Transverse colon (tissue), 4 donors: ENCODE results near the gene MAP1LC3B. TPM values are rescaled to one million over a fixed set of nuclear protein-coding genes. Genes with fewer than 3 reads are reported as not detected.
"Not testable (repeated sequence)": the region's sequence is repeated elsewhere in the genome, so short reads cannot be mapped to it uniquely, and the experiment has no call there.

Source experiments
- DNase-seq: peaks from one replicate; pipeline ENCODE4 v3.0.0-alpha.2; 2019
- H3K27ac ChIP-seq, 4 donors: fragments of 200-600 bp; sonication (generic); 2 replicates each; pipeline ENCODE4 v1.5.1; 2016 to 2018; ENCODE audit warnings: inconsistent platforms in 4 of 4
- H3K27me3 ChIP-seq: fragments of 200-600 bp; sonication (generic); 2 replicates; pipeline ENCODE4 v1.5.1; 2017; ENCODE audit warnings: inconsistent platforms
- H3K36me3 ChIP-seq, 4 donors: fragments of 200-600 bp; sonication (generic); 2 replicates each; pipeline ENCODE4 v1.5.1; 2017 to 2019; ENCODE audit warnings: inconsistent platforms in 4 of 4
- H3K4me1 ChIP-seq, 4 donors: fragments of 200-600 bp; sonication (generic); 2 replicates each; pipeline ENCODE4 v1.5.1; 2017 to 2020; ENCODE audit warnings: inconsistent platforms in 4 of 4
- H3K4me3 ChIP-seq, 4 donors: fragments of 200-600 bp; sonication (generic); 1 replicate in 1 of 4; 2 replicates in 3 of 4; pipeline versions ENCODE4 v1.5.1 to v1.6.1; 2017 to 2019; ENCODE audit warnings: inconsistent platforms in 4 of 4
- H3K9me3 ChIP-seq, 2 donors: fragments of 200-600 bp; sonication (generic); 2 replicates each; pipeline ENCODE4 v1.5.1; 2017 to 2019; ENCODE audit warnings: inconsistent platforms in 2 of 2
- CTCF ChIP-seq, 5 experiments: fragments of 200-600 bp in 3 of 5; fragments of 450-650 bp in 2 of 5; sonication (generic) in 3 of 5; IDR thresholded peaks; 1 replicate in 2 of 5; 2 replicates in 3 of 5; pipeline ENCODE4 v1.5.1; 2016 to 2017; ENCODE audit warnings: antibody characterized with exemption in 5 of 5, inconsistent platforms in 3 of 5, mild to moderate bottlenecking in 2 of 5, moderate library complexity in 1 of 5
- EP300 ChIP-seq: sonication (generic); formaldehyde crosslinking; IDR thresholded peaks from one replicate; pipeline ENCODE4 v1.6.1; 2017; ENCODE audit warnings: antibody characterized with exemption, low read depth
- POLR2A ChIP-seq: fragments of 450-650 bp; IDR thresholded peaks from one replicate; pipeline ENCODE4 v1.6.1; 2016; ENCODE audit warnings: antibody characterized with exemption, mild to moderate bottlenecking, moderate library complexity
- POLR2AphosphoS5 ChIP-seq, 3 donors: sonication (generic); formaldehyde crosslinking; IDR thresholded peaks; one replicate each; pipeline ENCODE4 v1.6.1; 2016; ENCODE audit warnings: antibody characterized with exemption in 3 of 3
- WGBS, 2 donors: methylation state at CpG; one replicate each; pipeline ENCODE4 v1.1.5; 2018; ENCODE audit warnings: low coverage in 1 of 2; 5-methylcytosine and 5-hydroxymethylcytosine counted together
- in situ Hi-C, 4 donors: fragments of 200-750 bp; cut with MboI; loops; one replicate each; pipeline versions ENCODE4 v1.15.0 to v1.15.1; 2017; ENCODE audit warnings: low sequenced_read_pairs in 3 of 4, low pct_ligation_motif_present in 1 of 4, low pct_unique_long_range_greater_than_20kb in 1 of 4
- intact Hi-C: fragments of 100-400 bp; cut with DNase I; formaldehyde crosslinking; loops from one replicate; pipeline ENCODE4 v1.15.1; 2023; ENCODE audit warnings: low total_unique reads
- total RNA-seq, 4 donors: library from RNA; depleted of rRNA; stranded (reverse); fragments of >200 nt; gene quantifications; one replicate each; pipeline ENCODE4 v1.1.0, GENCODE V29; 2016

MAP1LC3B gene
- total RNA-seq, 4 donors from 2014 or later = 15.7 to 69.5 (median 39.9) TPM

- TF ChIP-seq EP300 (no peak), POLR2AphosphoS5 (IDR thresholded peaks at IDR 0.05) (no peak), CTCF (IDR thresholded peaks at IDR 0.05) (no peak)
- no peaks in the 10 kb centered on the region for H3K9me3 ChIP-seq
- no peak for DNase-seq
- H3K36me3 ChIP-seq = no peaks in the 10 kb centered on the region
- WGBS, 2 donors = 80 to 92% methylated on average over 5 to 6 of the region's 6 CpGs
- H3K4me1 ChIP-seq = peaks cover 30 to 78% (median 46%) of the 10 kb centered on the region in 4 donors
- intact Hi-C loops = loop anchor here (10.0 kb wide), 1 partner anchor 52 kb away; no protein-coding TSS in a partner anchor
- H3K27ac ChIP-seq = no peak overlapping the region
- no peaks in the 10 kb centered on the region for H3K27me3 ChIP-seq
- in situ Hi-C loops = loop anchor here in 1 of 4 donors (5.0 kb wide), 1 partner anchor 54 kb away; no protein-coding TSS in a partner anchor
- no peak overlapping the region for H3K4me3 ChIP-seq
These were observed 15.5 kb upstream of the MAP1LC3B start for GRCh38 chr16:87376660-87377059.

- not testable (repeated sequence) for H3K36me3 ChIP-seq, H3K27me3 ChIP-seq, H3K4me3 ChIP-seq, H3K9me3 ChIP-seq
- WGBS, 2 donors = 55% methylated on average over 3 of the region's 3 CpGs; no CpG with 5 or more reads in 1 of the 2 donors
- intact Hi-C loops (loop anchor here (10.0 kb wide), 1 partner anchor 55 kb away; no protein-coding TSS in a partner anchor), in situ Hi-C loops (loop anchor here in 1 of 4 donors (5.0 kb wide), 1 partner anchor 57 kb away; no protein-coding TSS in a partner anchor)
- peaks cover 33 to 79% (median 54%) of the 10 kb centered on the region in 4 donors for H3K4me1 ChIP-seq
- peak; percentile 74 for DNase-seq
- peak; percentile 55 for TF ChIP-seq POLR2A
- peak in 2 of 3 donors; percentile 65 to 67 for TF ChIP-seq POLR2AphosphoS5 (IDR thresholded peaks at IDR 0.05)
- TF ChIP-seq EP300 = peak; percentile 67
- peak overlapping the region; percentile 94 to 98 (median 96) for H3K27ac ChIP-seq
These were observed 12.8 kb upstream of the MAP1LC3B start for GRCh38 chr16:87379312-87379752.

GRCh38 chr16:87380403-87380802 is 11.7 kb upstream of the MAP1LC3B start:
- no peak for DNase-seq
- peak overlapping the region in 1 of 4 donors; percentile 95 for H3K4me3 ChIP-seq
- H3K27me3 ChIP-seq = no peaks in the 10 kb centered on the region
- H3K27ac ChIP-seq = peak overlapping the region; percentile 94 to 98 (median 96)
- in situ Hi-C loops = no loop called here
- intact Hi-C loops = no loop called here
- TF ChIP-seq EP300 (no peak), POLR2A (no peak), CTCF (IDR thresholded peaks at IDR 0.05) (no peak), POLR2AphosphoS5 (IDR thresholded peaks at IDR 0.05) (no peak)
- no peaks in the 10 kb centered on the region for H3K9me3 ChIP-seq
- WGBS, 2 donors = 80 to 92% methylated on average over 2 to 10 of the region's 10 CpGs
- H3K4me1 ChIP-seq = peaks cover 33 to 81% (median 59%) of the 10 kb centered on the region in 4 donors
- H3K36me3 ChIP-seq = no peaks in the 10 kb centered on the region

GRCh38 chr16:87380881-87381280 is 11.3 kb upstream of the MAP1LC3B start:
- peaks cover 33 to 78% (median 54%) of the 10 kb centered on the region in 4 donors for H3K4me1 ChIP-seq
- no peak for DNase-seq
- TF ChIP-seq POLR2A (no peak), CTCF (IDR thresholded peaks at IDR 0.05) (no peak), EP300 (no peak), POLR2AphosphoS5 (IDR thresholded peaks at IDR 0.05) (no peak)
- 48 to 75% methylated on average over 1 to 4 of the region's 4 CpGs for WGBS, 2 donors
- peak overlapping the region; percentile 94 to 98 (median 96) for H3K27ac ChIP-seq
- no peaks in the 10 kb centered on the region for H3K27me3 ChIP-seq
- peak overlapping the region in 3 of 4 donors; percentile 2 to 95 (median 6) for H3K4me3 ChIP-seq
- no peaks in the 10 kb centered on the region for H3K9me3 ChIP-seq
- intact Hi-C loops = no loop called here
- H3K36me3 ChIP-seq = no peaks in the 10 kb centered on the region
- in situ Hi-C loops = no loop called here
